Measurements from ENCODE around the gene HDAC4.

DNA sequence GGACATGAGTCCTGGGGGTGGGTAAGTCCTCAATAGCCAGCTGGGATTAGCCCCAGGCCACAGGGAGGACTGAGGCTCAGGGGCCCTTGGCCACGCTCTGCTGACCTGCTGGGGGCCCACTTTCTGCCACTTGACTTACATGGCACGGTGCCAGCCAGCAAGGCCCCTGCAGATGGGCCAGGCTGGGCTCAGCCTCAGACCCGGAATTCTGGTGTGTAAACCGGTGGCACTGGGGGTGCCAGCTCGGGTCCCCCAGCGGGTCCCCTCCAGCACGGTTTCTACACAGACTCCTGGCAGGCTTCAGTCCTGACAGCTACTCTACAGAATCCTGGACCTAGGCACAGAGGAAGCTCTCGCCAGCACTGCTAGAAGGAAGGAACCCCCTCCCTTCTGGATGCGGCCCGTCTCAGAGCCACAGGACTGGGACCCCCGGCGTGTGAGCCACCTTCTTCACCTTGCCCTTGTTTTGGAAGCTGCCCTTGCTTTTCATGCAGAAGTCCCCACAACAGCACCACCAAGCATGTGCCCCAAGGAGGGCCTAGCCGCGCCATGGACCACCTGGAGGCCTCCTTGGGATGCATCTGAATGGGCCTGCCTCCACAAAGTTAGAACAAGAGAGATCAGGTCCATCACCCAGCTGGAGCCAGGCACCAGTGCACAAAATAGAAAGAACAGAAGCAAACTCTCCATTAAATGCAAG, 8.0 kb downstream of the HDAC4 start:
- TF ChIP-seq SRF (CRISPR knock-in tag; IDR thresholded peaks at IDR 0.05) = no peak
- no peak for TF ChIP-seq ATF2 (CRISPR knock-in tag; IDR thresholded peaks at IDR 0.05)
- TF ChIP-seq ZNF318 (IDR thresholded peaks at IDR 0.05; ENCODE audit: borderline replicate concordance in 1 of 2, low read depth in 1 of 2) = no peak
- TF ChIP-seq TOE1 (IDR thresholded peaks at IDR 0.05; ENCODE audit: borderline replicate concordance) = no peak
- no peak for TF ChIP-seq TOE1 (CRISPR knock-in tag; IDR thresholded peaks at IDR 0.05; ENCODE audit: borderline replicate concordance, low read depth)
- TF ChIP-seq, protein P1, sequence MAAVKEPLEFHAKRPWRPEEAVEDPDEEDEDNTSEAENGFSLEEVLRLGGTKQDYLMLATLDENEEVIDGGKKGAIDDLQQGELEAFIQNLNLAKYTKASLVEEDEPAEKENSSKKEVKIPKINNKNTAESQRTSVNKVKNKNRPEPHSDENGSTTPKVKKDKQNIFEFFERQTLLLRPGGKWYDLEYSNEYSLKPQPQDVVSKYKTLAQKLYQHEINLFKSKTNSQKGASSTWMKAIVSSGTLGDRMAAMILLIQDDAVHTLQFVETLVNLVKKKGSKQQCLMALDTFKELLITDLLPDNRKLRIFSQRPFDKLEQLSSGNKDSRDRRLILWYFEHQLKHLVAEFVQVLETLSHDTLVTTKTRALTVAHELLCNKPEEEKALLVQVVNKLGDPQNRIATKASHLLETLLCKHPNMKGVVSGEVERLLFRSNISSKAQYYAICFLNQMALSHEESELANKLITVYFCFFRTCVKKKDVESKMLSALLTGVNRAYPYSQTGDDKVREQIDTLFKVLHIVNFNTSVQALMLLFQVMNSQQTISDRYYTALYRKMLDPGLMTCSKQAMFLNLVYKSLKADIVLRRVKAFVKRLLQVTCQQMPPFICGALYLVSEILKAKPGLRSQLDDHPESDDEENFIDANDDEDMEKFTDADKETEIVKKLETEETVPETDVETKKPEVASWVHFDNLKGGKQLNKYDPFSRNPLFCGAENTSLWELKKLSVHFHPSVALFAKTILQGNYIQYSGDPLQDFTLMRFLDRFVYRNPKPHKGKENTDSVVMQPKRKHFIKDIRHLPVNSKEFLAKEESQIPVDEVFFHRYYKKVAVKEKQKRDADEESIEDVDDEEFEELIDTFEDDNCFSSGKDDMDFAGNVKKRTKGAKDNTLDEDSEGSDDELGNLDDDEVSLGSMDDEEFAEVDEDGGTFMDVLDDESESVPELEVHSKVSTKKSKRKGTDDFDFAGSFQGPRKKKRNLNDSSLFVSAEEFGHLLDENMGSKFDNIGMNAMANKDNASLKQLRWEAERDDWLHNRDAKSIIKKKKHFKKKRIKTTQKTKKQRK (IDR thresholded peaks at IDR 0.05; ENCODE audit: borderline replicate concordance, low read depth, low read length) = no peak
- no peak for TF ChIP-seq MEF2D (tag; conservative IDR thresholded peaks at IDR 0.05; ENCODE audit: low read depth)
- TF ChIP-seq TAF1 (IDR thresholded peaks at IDR 0.05; ENCODE audit: control insufficient read depth, extremely low read depth, insufficient read depth, low read length, severe bottlenecking) = no peak
- no peak for TF ChIP-seq POLR2AphosphoS5 (IDR thresholded peaks at IDR 0.05; ENCODE audit: control insufficient read depth, insufficient read depth, low read depth, low read length)
- no peak for TF ChIP-seq TEAD4 (IDR thresholded peaks at IDR 0.05; ENCODE audit: low read length)
- no peak for TF ChIP-seq TEAD4 (CRISPR knock-in tag; IDR thresholded peaks at IDR 0.05; ENCODE audit: borderline replicate concordance)
- no peak for TF ChIP-seq HDAC2 (IDR thresholded peaks at IDR 0.05)
- no peak for TF ChIP-seq ADNP (tag; IDR thresholded peaks at IDR 0.05)
- TF ChIP-seq FOXM1 (IDR thresholded peaks at IDR 0.05; ENCODE audit: low read depth) = no peak
- no peak for TF ChIP-seq FOXM1 (CRISPR knock-in tag; IDR thresholded peaks at IDR 0.05; ENCODE audit: low read depth)
